ENCODE data around the gene EIF2AK2. TPM values are rescaled to one million over a fixed set of nuclear protein-coding genes. Genes with fewer than 3 reads are reported as not detected.

Gene EIF2AK2
- total and polyA plus RNA-seq, 2 experiments from 2014 or later, result 33.8 to 35.5 TPM

GRCh38 chr2:37142546-37142945 lies 14.2 kb downstream of the EIF2AK2 start (continued):
- TF ChIP-seq ZNF462 (CRISPR knock-in tag; IDR thresholded peaks at IDR 0.05) (no peak), EZH2 (IDR thresholded peaks at IDR 0.05; ENCODE audit: low read depth, unreplicated experiment) (no peak), JUNB (IDR thresholded peaks at IDR 0.05; ENCODE audit: unreplicated experiment) (no peak)
- TF ChIP-seq, protein P1, sequence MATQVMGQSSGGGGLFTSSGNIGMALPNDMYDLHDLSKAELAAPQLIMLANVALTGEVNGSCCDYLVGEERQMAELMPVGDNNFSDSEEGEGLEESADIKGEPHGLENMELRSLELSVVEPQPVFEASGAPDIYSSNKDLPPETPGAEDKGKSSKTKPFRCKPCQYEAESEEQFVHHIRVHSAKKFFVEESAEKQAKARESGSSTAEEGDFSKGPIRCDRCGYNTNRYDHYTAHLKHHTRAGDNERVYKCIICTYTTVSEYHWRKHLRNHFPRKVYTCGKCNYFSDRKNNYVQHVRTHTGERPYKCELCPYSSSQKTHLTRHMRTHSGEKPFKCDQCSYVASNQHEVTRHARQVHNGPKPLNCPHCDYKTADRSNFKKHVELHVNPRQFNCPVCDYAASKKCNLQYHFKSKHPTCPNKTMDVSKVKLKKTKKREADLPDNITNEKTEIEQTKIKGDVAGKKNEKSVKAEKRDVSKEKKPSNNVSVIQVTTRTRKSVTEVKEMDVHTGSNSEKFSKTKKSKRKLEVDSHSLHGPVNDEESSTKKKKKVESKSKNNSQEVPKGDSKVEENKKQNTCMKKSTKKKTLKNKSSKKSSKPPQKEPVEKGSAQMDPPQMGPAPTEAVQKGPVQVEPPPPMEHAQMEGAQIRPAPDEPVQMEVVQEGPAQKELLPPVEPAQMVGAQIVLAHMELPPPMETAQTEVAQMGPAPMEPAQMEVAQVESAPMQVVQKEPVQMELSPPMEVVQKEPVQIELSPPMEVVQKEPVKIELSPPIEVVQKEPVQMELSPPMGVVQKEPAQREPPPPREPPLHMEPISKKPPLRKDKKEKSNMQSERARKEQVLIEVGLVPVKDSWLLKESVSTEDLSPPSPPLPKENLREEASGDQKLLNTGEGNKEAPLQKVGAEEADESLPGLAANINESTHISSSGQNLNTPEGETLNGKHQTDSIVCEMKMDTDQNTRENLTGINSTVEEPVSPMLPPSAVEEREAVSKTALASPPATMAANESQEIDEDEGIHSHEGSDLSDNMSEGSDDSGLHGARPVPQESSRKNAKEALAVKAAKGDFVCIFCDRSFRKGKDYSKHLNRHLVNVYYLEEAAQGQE (IDR thresholded peaks at IDR 0.05; ENCODE audit: unreplicated experiment), result no peak

GRCh38 chr2:37132914-37133313 lies 23.9 kb downstream of the EIF2AK2 start:
- H3K4me2 ChIP-seq, result no peak overlapping the region
- ATAC-seq (no peak), DNase-seq (ENCODE audit: low spot score) (no peak)
- H2AFZ ChIP-seq, result no peak overlapping the region
- Mint-ChIP-seq H3K4me3 (no peak overlapping the region), H3K36me3 (ENCODE audit: low read depth) (peaks cover 47% of the 10 kb centered on the region), H3K27me3 (ENCODE audit: insufficient read depth, low read depth, poor library complexity) (peaks cover 1% of the 10 kb centered on the region), H3K27ac (no peak overlapping the region), H3K9me3 (no peaks in the 10 kb centered on the region), H3K4me1 (no peaks in the 10 kb centered on the region)
- H3K4me1 ChIP-seq (ENCODE audit: insufficient read depth), result no peaks in the 10 kb centered on the region
- H3K27ac ChIP-seq (ENCODE audit: low read depth), result 0 out of 2 replicates have a peak overlapping the region, but pooled peaks have one; percentile 32
- H3K9me2 ChIP-seq (ENCODE audit: insufficient read depth), result no peaks in the 10 kb centered on the region
- H4K20me1 ChIP-seq (replicated peaks; ENCODE audit: insufficient read depth), result 0 out of 2 replicates have a peak, but pooled peaks cover 5% of the 10 kb centered on the region
- no peaks in the 10 kb centered on the region for H3F3A ChIP-seq (replicated peaks; ENCODE audit: low read depth)
- no peak overlapping the region for H3K4me3 ChIP-seq
- no peaks in the 10 kb centered on the region for H3K79me2 ChIP-seq (replicated peaks; ENCODE audit: insufficient read depth)
- no peaks in the 10 kb centered on the region for H3K27me3 ChIP-seq (ENCODE audit: insufficient read depth)
- H3K36me3 ChIP-seq (ENCODE audit: insufficient read depth), result peaks cover 24% of the 10 kb centered on the region
- TF ChIP-seq CREB1 (CRISPR knock-in tag; IDR thresholded peaks at IDR 0.05; ENCODE audit: low read depth), result no peak
- TF ChIP-seq, protein P1 (IDR thresholded peaks at IDR 0.05; ENCODE audit: unreplicated experiment), result no peak
